ENCODE data around the gene GALNT17.

DNA sequence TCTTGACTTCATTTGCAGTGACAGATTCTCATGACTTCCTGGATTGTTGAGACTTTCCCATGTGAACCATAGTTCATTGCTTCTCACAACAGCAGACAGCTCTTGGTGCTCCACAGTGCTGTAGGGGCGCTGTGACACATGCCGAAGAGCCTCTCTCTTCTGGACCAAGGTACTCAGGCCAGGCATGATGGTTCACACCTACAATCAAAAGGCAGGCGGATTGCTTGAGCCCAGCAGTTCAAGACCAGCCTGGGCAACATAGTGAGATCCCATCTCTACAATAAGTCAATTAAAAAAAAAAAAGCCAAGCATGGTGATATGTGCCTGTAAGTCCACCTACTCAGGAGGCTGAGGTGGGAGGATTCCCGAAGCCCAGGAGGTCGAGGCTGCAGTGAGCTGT lies 354.5 kb downstream of the GALNT17 start:
- no peak for TF ChIP-seq TAF1 (IDR thresholded peaks at IDR 0.05; ENCODE audit: borderline replicate concordance, low read depth, low read length)
- no peak for TF ChIP-seq POLR2A (IDR thresholded peaks at IDR 0.05; ENCODE audit: low read depth, low read length)
- no peak for TF ChIP-seq POLR2AphosphoS5 (IDR thresholded peaks at IDR 0.05; ENCODE audit: low read depth, low read length)

Data from GM12892 (cell line).